Measurements from ENCODE around the gene DNASE2B.

DNA sequence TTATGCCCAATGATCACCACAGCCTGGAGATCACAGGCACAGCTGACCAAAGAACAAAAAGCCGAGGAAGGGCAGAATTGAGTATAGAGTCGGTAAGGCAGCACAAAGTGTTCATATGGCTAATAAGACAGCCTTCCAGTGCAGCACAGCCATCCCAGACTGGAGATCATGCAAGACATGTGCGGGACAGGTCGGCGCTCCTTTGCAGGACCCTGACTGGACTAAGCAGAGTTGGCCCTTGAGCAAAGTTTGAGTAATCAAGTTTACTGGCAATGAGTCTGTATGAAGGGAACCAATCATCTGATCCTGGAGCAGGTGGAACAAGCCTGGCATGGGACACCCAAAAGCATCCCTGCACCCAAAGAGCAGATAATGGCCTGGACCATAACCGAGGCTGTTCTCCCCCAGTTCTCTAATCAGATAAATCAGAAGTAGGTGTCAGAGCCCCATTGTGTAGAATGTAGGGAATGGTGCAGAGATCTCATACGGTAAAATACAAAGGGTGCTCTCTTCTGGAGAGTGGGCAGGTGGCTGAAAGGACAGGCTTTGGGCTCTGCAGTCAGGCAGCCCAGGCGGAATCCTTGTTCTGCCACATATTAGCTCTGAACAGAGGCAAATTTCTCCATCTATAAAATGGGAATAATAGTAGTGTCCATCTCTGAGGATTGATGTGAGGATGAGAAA is 10.7 kb upstream of the DNASE2B start:
- TF ChIP-seq, protein P1, sequence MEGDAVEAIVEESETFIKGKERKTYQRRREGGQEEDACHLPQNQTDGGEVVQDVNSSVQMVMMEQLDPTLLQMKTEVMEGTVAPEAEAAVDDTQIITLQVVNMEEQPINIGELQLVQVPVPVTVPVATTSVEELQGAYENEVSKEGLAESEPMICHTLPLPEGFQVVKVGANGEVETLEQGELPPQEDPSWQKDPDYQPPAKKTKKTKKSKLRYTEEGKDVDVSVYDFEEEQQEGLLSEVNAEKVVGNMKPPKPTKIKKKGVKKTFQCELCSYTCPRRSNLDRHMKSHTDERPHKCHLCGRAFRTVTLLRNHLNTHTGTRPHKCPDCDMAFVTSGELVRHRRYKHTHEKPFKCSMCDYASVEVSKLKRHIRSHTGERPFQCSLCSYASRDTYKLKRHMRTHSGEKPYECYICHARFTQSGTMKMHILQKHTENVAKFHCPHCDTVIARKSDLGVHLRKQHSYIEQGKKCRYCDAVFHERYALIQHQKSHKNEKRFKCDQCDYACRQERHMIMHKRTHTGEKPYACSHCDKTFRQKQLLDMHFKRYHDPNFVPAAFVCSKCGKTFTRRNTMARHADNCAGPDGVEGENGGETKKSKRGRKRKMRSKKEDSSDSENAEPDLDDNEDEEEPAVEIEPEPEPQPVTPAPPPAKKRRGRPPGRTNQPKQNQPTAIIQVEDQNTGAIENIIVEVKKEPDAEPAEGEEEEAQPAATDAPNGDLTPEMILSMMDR (IDR thresholded peaks at IDR 0.05): no peak
- no peak for TF ChIP-seq EP300 (IDR thresholded peaks at IDR 0.05)

Data from ovary (tissue), 3 donors.